ENCODE results near the gene EXOC4.

Gene EXOC4

DNA sequence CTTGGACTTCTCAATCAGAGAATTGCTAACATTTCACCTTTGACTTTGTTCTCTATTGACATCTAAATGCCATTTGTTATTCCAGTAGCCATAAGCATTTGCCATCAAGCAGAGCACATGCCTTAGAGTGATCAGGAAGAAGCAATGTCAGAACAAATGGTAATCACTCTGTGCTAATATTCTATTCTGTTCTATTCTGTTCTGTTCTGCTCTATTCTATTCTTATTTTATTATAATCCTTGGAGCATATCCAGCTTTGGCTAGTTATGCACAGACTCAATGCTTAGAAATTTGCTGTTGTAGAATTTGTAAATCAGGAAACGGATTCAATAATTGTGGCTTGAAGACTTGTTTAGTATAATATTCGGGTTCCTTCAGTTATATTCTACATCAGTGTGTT, 175.4 kb downstream of the EXOC4 start:
- Histone ChIP-seq H3K27ac (ENCODE audit: low read depth, low read length) (no peak overlapping the region; the same call in 1 of the 2 replicates), H3K9ac (ENCODE audit: low read depth, low read length) (no peak overlapping the region), H3K4me3 (ENCODE audit: low read length) (no peak overlapping the region), H3K36me3 (ENCODE audit: insufficient read depth, low read length) (no peaks in the 10 kb centered on the region), H3K4me1 (ENCODE audit: insufficient read depth, low read length) (peaks cover 31% of the 10 kb centered on the region), H3K9me3 (ENCODE audit: insufficient read depth, low read depth, low read length) (no peaks in the 10 kb centered on the region), H3K27me3 (ENCODE audit: insufficient read depth, low read length) (no peaks in the 10 kb centered on the region)
- 92% methylated on average over 2 of the region's 2 CpGs for WGBS

GRCh38 chr7:133428876-133429275, 176.0 kb downstream of the EXOC4 start:
- 90% methylated on average over 3 of the region's 3 CpGs for WGBS

DNA sequence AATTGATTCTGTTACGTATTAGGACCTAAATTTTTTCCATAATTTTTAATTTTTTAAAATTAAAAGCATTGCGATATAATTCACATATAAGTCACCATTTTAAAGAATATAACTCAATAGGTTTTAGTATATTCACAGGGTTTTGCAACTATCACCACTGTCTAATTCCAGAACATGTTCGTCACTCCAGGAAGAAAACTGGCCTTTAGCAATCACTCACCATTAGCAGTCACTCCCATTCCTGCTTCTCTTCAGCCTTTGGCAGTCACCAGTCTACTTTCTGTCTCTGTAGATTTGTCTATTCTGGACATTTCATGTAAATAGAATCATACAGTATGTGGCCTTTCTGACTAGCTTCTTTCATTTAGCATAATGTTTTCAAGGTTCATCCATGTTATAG, 176.5 kb downstream of the EXOC4 start:
- H3K9ac ChIP-seq (ENCODE audit: low read depth, low read length): no peak overlapping the region

More at GRCh38 chr7:133428876-133429275, 176.0 kb downstream of the EXOC4 start:
- Histone ChIP-seq H3K9me3 (ENCODE audit: insufficient read depth, low read depth, low read length) (no peaks in the 10 kb centered on the region), H3K4me1 (ENCODE audit: insufficient read depth, low read length) (peaks cover 33% of the 10 kb centered on the region), H3K36me3 (ENCODE audit: insufficient read depth, low read length) (no peaks in the 10 kb centered on the region), H3K9ac (ENCODE audit: low read depth, low read length) (no peak overlapping the region), H3K27me3 (ENCODE audit: insufficient read depth, low read length) (no peaks in the 10 kb centered on the region), H3K4me3 (ENCODE audit: low read length) (no peak overlapping the region), H3K27ac (ENCODE audit: low read depth, low read length) (no peak overlapping the region)

DNA sequence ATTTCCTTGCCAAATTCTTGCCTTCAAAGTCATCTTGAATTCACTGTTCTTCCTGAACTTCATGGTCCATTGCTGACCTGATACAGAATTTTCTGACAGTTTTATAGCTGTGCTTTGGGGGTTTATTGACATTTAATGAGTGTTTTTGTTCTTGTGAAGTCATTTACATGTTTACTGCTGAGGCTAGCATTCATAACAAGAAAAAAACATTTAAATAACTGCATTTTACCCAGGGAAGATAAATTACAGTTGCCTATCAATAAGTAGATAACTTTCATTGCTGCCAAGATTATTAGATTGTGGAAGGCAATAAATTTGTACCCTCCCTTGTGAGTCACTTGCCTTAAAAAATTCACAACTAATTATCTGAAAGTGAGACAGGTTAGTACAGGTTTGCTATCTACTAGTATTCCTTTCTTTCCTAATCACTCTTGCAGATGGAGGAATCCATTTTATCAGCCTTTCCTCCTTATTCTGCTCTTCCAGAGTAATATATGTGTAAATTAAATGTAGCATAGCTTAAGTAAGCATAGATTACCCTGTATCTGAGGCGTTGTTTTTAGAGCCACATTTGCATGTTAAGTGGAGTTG, 178.4 kb downstream of the EXOC4 start:
- no peak overlapping the region for H3K4me3 ChIP-seq (ENCODE audit: low read length)
- no peaks in the 10 kb centered on the region for H3K27me3 ChIP-seq (ENCODE audit: insufficient read depth, low read length)
- no peaks in the 10 kb centered on the region for H3K9me3 ChIP-seq (ENCODE audit: insufficient read depth, low read depth, low read length)
- H3K27ac ChIP-seq (ENCODE audit: low read depth, low read length): no peak overlapping the region
- peaks cover 41% of the 10 kb centered on the region for H3K4me1 ChIP-seq (ENCODE audit: insufficient read depth, low read length)
- no peak overlapping the region for H3K9ac ChIP-seq (ENCODE audit: low read depth, low read length)
- no peaks in the 10 kb centered on the region for H3K36me3 ChIP-seq (ENCODE audit: insufficient read depth, low read length)
- 84% methylated on average over 1 of the region's 1 CpG for WGBS

More for the DNA sequence above, 176.5 kb downstream of the EXOC4 start:
- Histone ChIP-seq H3K4me1 (ENCODE audit: insufficient read depth, low read length) (peaks cover 38% of the 10 kb centered on the region), H3K36me3 (ENCODE audit: insufficient read depth, low read length) (no peaks in the 10 kb centered on the region), H3K27ac (ENCODE audit: low read depth, low read length) (no peak overlapping the region), H3K27me3 (ENCODE audit: insufficient read depth, low read length) (no peaks in the 10 kb centered on the region), H3K9me3 (ENCODE audit: insufficient read depth, low read depth, low read length) (no peaks in the 10 kb centered on the region), H3K4me3 (ENCODE audit: low read length) (no peak overlapping the region)
- 98% methylated on average over 3 of the region's 3 CpGs for WGBS

DNA sequence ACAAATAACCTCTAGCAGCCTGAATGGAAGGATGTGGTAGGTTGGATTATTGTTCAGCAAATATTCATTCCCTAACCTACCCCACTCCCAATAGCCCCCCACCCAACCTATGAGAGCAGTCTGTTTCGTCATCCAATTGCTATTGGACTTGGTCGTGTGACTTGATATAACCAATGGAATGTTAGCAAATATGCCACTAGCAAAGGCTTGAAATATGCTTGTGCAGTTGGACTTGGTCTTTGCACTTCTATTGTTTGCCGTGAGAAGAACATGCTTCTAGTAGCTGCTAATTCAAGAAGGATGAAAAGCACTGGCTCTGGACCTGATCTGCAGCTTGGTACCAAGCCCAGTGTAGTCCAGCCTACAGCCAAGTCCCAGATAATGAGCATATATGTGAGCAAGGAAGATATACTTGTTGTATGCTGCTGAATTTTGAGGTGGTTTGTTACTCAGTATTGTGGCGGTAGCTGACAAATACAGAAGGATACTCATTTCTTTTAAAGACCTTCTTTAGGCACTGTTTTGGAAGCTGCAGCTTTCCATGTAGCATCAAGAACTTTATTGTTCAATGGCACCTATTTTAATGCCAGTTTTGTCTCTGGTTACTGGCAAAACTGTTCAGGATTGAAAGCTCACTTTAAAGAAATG, 180.4 kb downstream of the EXOC4 start:
- no peaks in the 10 kb centered on the region for H3K27me3 ChIP-seq (ENCODE audit: insufficient read depth, low read length)
- H3K27ac ChIP-seq (ENCODE audit: low read depth, low read length): no peak overlapping the region; the same call in 1 of the 2 replicates
- H3K9me3 ChIP-seq (ENCODE audit: insufficient read depth, low read depth, low read length): no peaks in the 10 kb centered on the region
- no peak overlapping the region for H3K9ac ChIP-seq (ENCODE audit: low read depth, low read length)
- H3K4me3 ChIP-seq (ENCODE audit: low read length): no peak overlapping the region
- H3K36me3 ChIP-seq (ENCODE audit: insufficient read depth, low read length): no peaks in the 10 kb centered on the region
- WGBS: 96% methylated on average over 4 of the region's 4 CpGs
- H3K4me1 ChIP-seq (ENCODE audit: insufficient read depth, low read length): peaks cover 28% of the 10 kb centered on the region

GRCh38 chr7:133434246-133434865, 181.5 kb downstream of the EXOC4 start:
- 71% methylated on average over 3 of the region's 3 CpGs for WGBS
- Histone ChIP-seq H3K27ac (ENCODE audit: low read depth, low read length) (no peak overlapping the region), H3K9ac (ENCODE audit: low read depth, low read length) (no peak overlapping the region), H3K4me1 (ENCODE audit: insufficient read depth, low read length) (peaks cover 19% of the 10 kb centered on the region), H3K27me3 (ENCODE audit: insufficient read depth, low read length) (no peaks in the 10 kb centered on the region), H3K36me3 (ENCODE audit: insufficient read depth, low read length) (no peaks in the 10 kb centered on the region), H3K4me3 (ENCODE audit: low read length) (no peak overlapping the region), H3K9me3 (ENCODE audit: insufficient read depth, low read depth, low read length) (no peaks in the 10 kb centered on the region)

GRCh38 chr7:133436014-133436428, 183.1 kb downstream of the EXOC4 start:
- Histone ChIP-seq H3K9me3 (ENCODE audit: insufficient read depth, low read depth, low read length) (no peaks in the 10 kb centered on the region), H3K27ac (ENCODE audit: low read depth, low read length) (no peak overlapping the region), H3K4me3 (ENCODE audit: low read length) (no peak overlapping the region), H3K4me1 (ENCODE audit: insufficient read depth, low read length) (peaks cover 14% of the 10 kb centered on the region), H3K9ac (ENCODE audit: low read depth, low read length) (no peak overlapping the region), H3K36me3 (ENCODE audit: insufficient read depth, low read length) (no peaks in the 10 kb centered on the region), H3K27me3 (ENCODE audit: insufficient read depth, low read length) (no peaks in the 10 kb centered on the region)
- 98% methylated on average over 3 of the region's 3 CpGs for WGBS

DNA sequence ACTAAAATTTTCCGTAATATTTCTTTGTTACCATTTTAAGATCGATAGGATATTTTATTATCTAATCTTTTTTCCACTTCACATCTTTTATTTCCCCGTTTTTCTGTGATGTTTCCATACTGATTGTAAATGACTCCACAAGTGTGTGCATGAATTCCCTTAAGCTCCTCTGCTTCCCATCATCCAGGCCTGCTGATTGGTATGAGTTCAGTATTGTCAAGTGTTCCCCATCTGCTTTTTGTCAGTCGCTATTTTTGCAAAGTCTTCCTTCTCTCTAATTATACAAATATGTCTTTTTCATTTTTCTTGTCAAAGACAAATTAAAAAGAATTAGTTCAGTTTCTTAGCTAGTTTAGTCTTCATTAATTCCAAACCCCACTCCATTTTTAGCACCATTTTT, 184.7 kb downstream of the EXOC4 start:
- H3K9ac ChIP-seq (ENCODE audit: low read depth, low read length): no peak overlapping the region
- no peaks in the 10 kb centered on the region for H3K9me3 ChIP-seq (ENCODE audit: insufficient read depth, low read depth, low read length)
- H3K4me1 ChIP-seq (ENCODE audit: insufficient read depth, low read length): peaks cover 12% of the 10 kb centered on the region
- no peaks in the 10 kb centered on the region for H3K36me3 ChIP-seq (ENCODE audit: insufficient read depth, low read length)
- H3K27me3 ChIP-seq (ENCODE audit: insufficient read depth, low read length): no peaks in the 10 kb centered on the region
- WGBS: 97% methylated on average over 3 of the region's 4 CpGs
- H3K4me3 ChIP-seq (ENCODE audit: low read length): no peak overlapping the region
- H3K27ac ChIP-seq (ENCODE audit: low read depth, low read length): no peak overlapping the region

GRCh38 chr7:133442818-133443217, 189.9 kb downstream of the EXOC4 start:
- H3K27me3 ChIP-seq (ENCODE audit: insufficient read depth, low read length): no peaks in the 10 kb centered on the region
- no peaks in the 10 kb centered on the region for H3K36me3 ChIP-seq (ENCODE audit: insufficient read depth, low read length)
- H3K9me3 ChIP-seq (ENCODE audit: insufficient read depth, low read depth, low read length): no peaks in the 10 kb centered on the region
- 0 out of 2 replicates have a peak, but pooled peaks cover 4% of the 10 kb centered on the region for H3K4me1 ChIP-seq (ENCODE audit: insufficient read depth, low read length)
- H3K9ac ChIP-seq (ENCODE audit: low read depth, low read length): no peak overlapping the region
- 78% methylated on average over 3 of the region's 3 CpGs for WGBS
- H3K4me3 ChIP-seq (ENCODE audit: low read length): no peak overlapping the region
- H3K27ac ChIP-seq (ENCODE audit: low read depth, low read length): no peak overlapping the region

- H3K9ac ChIP-seq (ENCODE audit: low read depth, low read length): no peak overlapping the region
- H3K27ac ChIP-seq (ENCODE audit: low read depth, low read length): no peak overlapping the region
- no peaks in the 10 kb centered on the region for H3K9me3 ChIP-seq (ENCODE audit: insufficient read depth, low read depth, low read length)
- no peaks in the 10 kb centered on the region for H3K36me3 ChIP-seq (ENCODE audit: insufficient read depth, low read length)
- 95% methylated on average over 6 of the region's 6 CpGs for WGBS
- peaks cover 8% of the 10 kb centered on the region; the same call in 1 of the 2 replicates for H3K4me1 ChIP-seq (ENCODE audit: insufficient read depth, low read length)
- H3K4me3 ChIP-seq (ENCODE audit: low read length): no peak overlapping the region
- H3K27me3 ChIP-seq (ENCODE audit: insufficient read depth, low read length): no peaks in the 10 kb centered on the region
These were observed 192.7 kb downstream of the EXOC4 start for GRCh38 chr7:133445617-133446016.

GRCh38 chr7:133448012-133448411, 195.1 kb downstream of the EXOC4 start:
- 98% methylated on average over 1 of the region's 1 CpG for WGBS
- H3K4me3 ChIP-seq (ENCODE audit: low read length): no peak overlapping the region
- H3K4me1 ChIP-seq (ENCODE audit: insufficient read depth, low read length): peaks cover 3% of the 10 kb centered on the region; the same call in 1 of the 2 replicates
- H3K9ac ChIP-seq (ENCODE audit: low read depth, low read length): no peak overlapping the region
- no peak overlapping the region for H3K27ac ChIP-seq (ENCODE audit: low read depth, low read length)
- H3K9me3 ChIP-seq (ENCODE audit: insufficient read depth, low read depth, low read length): no peaks in the 10 kb centered on the region
- no peaks in the 10 kb centered on the region for H3K27me3 ChIP-seq (ENCODE audit: insufficient read depth, low read length)
- no peaks in the 10 kb centered on the region for H3K36me3 ChIP-seq (ENCODE audit: insufficient read depth, low read length)
